ENCODE data around the gene ICOS. TPM values are rescaled to one million over a fixed set of nuclear protein-coding genes. Genes with fewer than 3 reads are reported as not detected.

ICOS gene
- total and polyA plus RNA-seq, 4 donors = 0.02 to 0.17 (median 0.09) TPM; not detected in 1

GRCh38 chr2:204000446-204000845 is 63.9 kb downstream of the ICOS start:
- Histone ChIP-seq H3K27me3 (ENCODE audit: control insufficient read depth in 4 of 4, insufficient read depth in 4 of 4, low read length in 3 of 4) (peaks cover 0 to 3% (median 0%) of the 10 kb centered on the region in 4 donors), H3K27ac (ENCODE audit: low read depth in 1 of 2, low read length in 2 of 2) (no peak overlapping the region), H3K9ac (ENCODE audit: low read depth in 1 of 2, low read length in 2 of 2) (no peak overlapping the region), H3K4me1 (ENCODE audit: control insufficient read depth in 4 of 4, insufficient read depth in 4 of 4, low read length in 3 of 4) (no peaks in the 10 kb centered on the region), H3K9me3 (ENCODE audit: control insufficient read depth in 4 of 4, low read length in 3 of 4) (peaks cover 0 to 2% (median 0%) of the 10 kb centered on the region in 4 donors), H3K36me3 (ENCODE audit: control insufficient read depth in 4 of 4, insufficient read depth in 3 of 4, low read depth in 1 of 4, low read length in 3 of 4) (no peaks in the 10 kb centered on the region), H3K4me3 (ENCODE audit: low read depth in 1 of 3, low read length in 3 of 3) (no peak overlapping the region)
- no peak for DNase-seq (ENCODE audit: low spot score)
- TF ChIP-seq SP1 (IDR thresholded peaks at IDR 0.05) = no peak
- TF ChIP-seq REST (IDR thresholded peaks at IDR 0.05) = no peak
- TF ChIP-seq ATF3 (IDR thresholded peaks at IDR 0.05) = no peak
- no peak for TF ChIP-seq JUND (IDR thresholded peaks at IDR 0.05)
- TF ChIP-seq MAX (IDR thresholded peaks at IDR 0.05) = no peak
- no peak for TF ChIP-seq HNF4G (IDR thresholded peaks at IDR 0.05)
- TF ChIP-seq FOXA2 (IDR thresholded peaks at IDR 0.05) = no peak
- no peak for TF ChIP-seq TAF1 (conservative IDR thresholded peaks at IDR 0.05)
- no peak for TF ChIP-seq RXRA (IDR thresholded peaks at IDR 0.05)
- TF ChIP-seq HNF4A (conservative IDR thresholded peaks at IDR 0.05) = no peak
- TF ChIP-seq YY1 (IDR thresholded peaks at IDR 0.05) = no peak
- TF ChIP-seq FOXA1 (IDR thresholded peaks at IDR 0.05) = no peak
- TF ChIP-seq ZBTB33 (IDR thresholded peaks at IDR 0.05) = no peak
- no peak for TF ChIP-seq GABPA (IDR thresholded peaks at IDR 0.05 in 1 of 2, conservative IDR thresholded peaks at IDR 0.05 in 1 of 2)
- no peak for TF ChIP-seq RAD21 (IDR thresholded peaks at IDR 0.05)
- no peak for TF ChIP-seq EGR1 (IDR thresholded peaks at IDR 0.05; ENCODE audit: low read depth in 2 of 2)
- TF ChIP-seq CTCF (IDR thresholded peaks at IDR 0.05; ENCODE audit: low read depth, low read length, missing input control) = no peak
- no peak for TF ChIP-seq NR2F2 (IDR thresholded peaks at IDR 0.05)

Data from liver (tissue), 9 donors.